Upper lobe of left lung (tissue), 4 donors: Measurements from ENCODE around the gene ARMC7.

Experiments
- EP300 ChIP-seq, 4 donors: sonication (generic); formaldehyde crosslinking; IDR thresholded peaks; one replicate each; pipeline ENCODE4 v1.5.1; 2017; ENCODE audit warnings: antibody characterized with exemption in 4 of 4, control low read depth in 2 of 4
- TF ChIP-seq, protein P1 (sequence below), 6 experiments: fragments of 450-650 bp in 4 of 6; fragments of 200-600 bp in 2 of 6; sonication (generic) in 2 of 6; IDR thresholded peaks; one replicate each; pipeline ENCODE4 v1.5.1; 2016 to 2019; ENCODE audit warnings: antibody characterized with exemption in 6 of 6

- no peak for TF ChIP-seq EP300 (IDR thresholded peaks at IDR 0.05)
- TF ChIP-seq, protein P1, sequence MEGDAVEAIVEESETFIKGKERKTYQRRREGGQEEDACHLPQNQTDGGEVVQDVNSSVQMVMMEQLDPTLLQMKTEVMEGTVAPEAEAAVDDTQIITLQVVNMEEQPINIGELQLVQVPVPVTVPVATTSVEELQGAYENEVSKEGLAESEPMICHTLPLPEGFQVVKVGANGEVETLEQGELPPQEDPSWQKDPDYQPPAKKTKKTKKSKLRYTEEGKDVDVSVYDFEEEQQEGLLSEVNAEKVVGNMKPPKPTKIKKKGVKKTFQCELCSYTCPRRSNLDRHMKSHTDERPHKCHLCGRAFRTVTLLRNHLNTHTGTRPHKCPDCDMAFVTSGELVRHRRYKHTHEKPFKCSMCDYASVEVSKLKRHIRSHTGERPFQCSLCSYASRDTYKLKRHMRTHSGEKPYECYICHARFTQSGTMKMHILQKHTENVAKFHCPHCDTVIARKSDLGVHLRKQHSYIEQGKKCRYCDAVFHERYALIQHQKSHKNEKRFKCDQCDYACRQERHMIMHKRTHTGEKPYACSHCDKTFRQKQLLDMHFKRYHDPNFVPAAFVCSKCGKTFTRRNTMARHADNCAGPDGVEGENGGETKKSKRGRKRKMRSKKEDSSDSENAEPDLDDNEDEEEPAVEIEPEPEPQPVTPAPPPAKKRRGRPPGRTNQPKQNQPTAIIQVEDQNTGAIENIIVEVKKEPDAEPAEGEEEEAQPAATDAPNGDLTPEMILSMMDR (IDR thresholded peaks at IDR 0.05): no peak
These were observed 65.2 kb downstream of the ARMC7 start for GRCh38 chr17:75174996-75175395.
